KMS-11 (cell line): ENCODE measurements around the gene MSANTD2.

Experiments
- H2AFZ ChIP-seq: fragments of 200-600 bp; sonication (generic); 2 replicates; pipeline ENCODE4 v1.6.1; 2016; ENCODE audit warnings: antibody characterized with exemption, mixed run types, low read depth
- H3K27ac ChIP-seq: fragments of 200-600 bp; sonication (generic); 2 replicates; pipeline ENCODE4 v1.6.1; 2016; ENCODE audit warnings: mild to moderate bottlenecking, mixed run types
- H3K27me3 ChIP-seq: fragments of 200-600 bp; sonication (generic); 2 replicates; pipeline ENCODE4 v1.6.1; 2017; ENCODE audit warnings: mild to moderate bottlenecking, low read depth, mixed run types, moderate library complexity; ENCODE audit not compliant: insufficient read depth
- H3K36me3 ChIP-seq: fragments of 200-600 bp; sonication (generic); 2 replicates; pipeline ENCODE4 v1.6.1; 2017; ENCODE audit warnings: mild to moderate bottlenecking, mixed run types; ENCODE audit not compliant: insufficient read depth
- H3K4me1 ChIP-seq: fragments of 200-600 bp; sonication (generic); 2 replicates; pipeline ENCODE4 v1.6.1; 2016; ENCODE audit warnings: mild to moderate bottlenecking, low read depth, mixed run types; ENCODE audit not compliant: poor library complexity, severe bottlenecking
- H3K4me2 ChIP-seq: fragments of 200-600 bp; sonication (generic); 2 replicates; pipeline ENCODE4 v1.7.0; 2016; ENCODE audit warnings: mild to moderate bottlenecking, mixed run types
- H3K4me3 ChIP-seq: fragments of 200-600 bp; sonication (generic); IDR thresholded peaks from 2 replicates; pipeline ENCODE4 v1.6.1; 2017; ENCODE audit warnings: low read depth, low read length, mixed read lengths; ENCODE audit not compliant: insufficient read depth
- H3K79me2 ChIP-seq: fragments of 200-600 bp; sonication (generic); 2 replicates; pipeline ENCODE4 v1.6.1; 2016; ENCODE audit warnings: low read depth, mixed run types; ENCODE audit not compliant: insufficient read depth
- H3K9ac ChIP-seq: fragments of 200-600 bp; sonication (generic); 2 replicates; pipeline ENCODE4 v1.6.1; 2016; ENCODE audit warnings: mild to moderate bottlenecking, mixed run types
- H4K20me1 ChIP-seq: fragments of 200-600 bp; sonication (generic); 2 replicates; pipeline ENCODE4 v1.6.1; 2016; ENCODE audit warnings: mild to moderate bottlenecking, mixed run types; ENCODE audit not compliant: insufficient read depth
- TF ChIP-seq, protein P1 (sequence below): fragments of 200-600 bp; sonication (generic); conservative IDR thresholded peaks from 2 replicates; pipeline ENCODE4 v1.6.1; 2017; ENCODE audit warnings: low read depth, mild to moderate bottlenecking, antibody characterized with exemption, low read length, moderate library complexity, mixed read lengths

Gene MSANTD2

DNA sequence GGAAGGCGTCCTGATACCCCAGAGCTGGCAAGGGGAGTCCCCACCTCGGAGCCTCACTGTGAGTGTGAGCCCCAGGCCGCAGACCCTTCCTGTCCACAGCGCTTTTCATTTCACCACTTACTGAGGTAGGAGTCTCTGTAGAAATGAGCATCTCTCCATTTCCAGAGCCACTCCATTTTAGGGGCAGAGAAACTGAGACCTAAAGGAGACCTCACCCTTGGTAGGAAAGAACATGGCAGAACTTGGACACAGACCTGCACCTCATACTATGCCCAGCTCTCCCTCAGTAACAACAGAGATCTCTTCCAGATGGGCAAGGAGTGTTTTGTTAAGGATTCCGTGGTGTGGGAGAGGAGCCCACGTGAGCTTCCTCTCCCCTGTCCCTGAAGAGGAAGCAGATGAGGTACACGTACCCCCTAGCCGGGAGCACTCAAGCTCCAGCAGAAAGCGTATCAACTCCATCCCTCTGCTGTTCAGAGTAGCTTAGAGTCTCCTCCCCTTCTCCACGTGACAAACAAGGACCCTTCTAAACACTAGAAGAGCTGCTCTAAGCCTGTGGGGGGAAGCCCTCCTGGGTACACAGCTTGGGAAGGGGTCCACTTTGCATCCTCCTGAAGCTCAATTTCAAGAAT is 47.6 kb downstream of the MSANTD2 start:
- no peaks in the 10 kb centered on the region for H3K27me3 ChIP-seq
- no peak overlapping the region for H3K9ac ChIP-seq
- no peak overlapping the region for H3K4me2 ChIP-seq
- no peaks in the 10 kb centered on the region for H3K79me2 ChIP-seq
- no peaks in the 10 kb centered on the region for H3K36me3 ChIP-seq
- H4K20me1 ChIP-seq, result no peaks in the 10 kb centered on the region
- H2AFZ ChIP-seq, result no peak overlapping the region
- no peak overlapping the region for H3K4me3 ChIP-seq
- H3K4me1 ChIP-seq, result no peaks in the 10 kb centered on the region
- TF ChIP-seq, protein P1, sequence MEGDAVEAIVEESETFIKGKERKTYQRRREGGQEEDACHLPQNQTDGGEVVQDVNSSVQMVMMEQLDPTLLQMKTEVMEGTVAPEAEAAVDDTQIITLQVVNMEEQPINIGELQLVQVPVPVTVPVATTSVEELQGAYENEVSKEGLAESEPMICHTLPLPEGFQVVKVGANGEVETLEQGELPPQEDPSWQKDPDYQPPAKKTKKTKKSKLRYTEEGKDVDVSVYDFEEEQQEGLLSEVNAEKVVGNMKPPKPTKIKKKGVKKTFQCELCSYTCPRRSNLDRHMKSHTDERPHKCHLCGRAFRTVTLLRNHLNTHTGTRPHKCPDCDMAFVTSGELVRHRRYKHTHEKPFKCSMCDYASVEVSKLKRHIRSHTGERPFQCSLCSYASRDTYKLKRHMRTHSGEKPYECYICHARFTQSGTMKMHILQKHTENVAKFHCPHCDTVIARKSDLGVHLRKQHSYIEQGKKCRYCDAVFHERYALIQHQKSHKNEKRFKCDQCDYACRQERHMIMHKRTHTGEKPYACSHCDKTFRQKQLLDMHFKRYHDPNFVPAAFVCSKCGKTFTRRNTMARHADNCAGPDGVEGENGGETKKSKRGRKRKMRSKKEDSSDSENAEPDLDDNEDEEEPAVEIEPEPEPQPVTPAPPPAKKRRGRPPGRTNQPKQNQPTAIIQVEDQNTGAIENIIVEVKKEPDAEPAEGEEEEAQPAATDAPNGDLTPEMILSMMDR, result no peak
- H3K27ac ChIP-seq, result no peak overlapping the region

- H3K9ac ChIP-seq, result no peak within 1 kb of the TSS
- TF ChIP-seq, protein P1, result no peak
- H3K27ac ChIP-seq, result no peak within 1 kb of the TSS
- H2AFZ ChIP-seq, result no peak within 1 kb of the TSS
- H3K79me2 ChIP-seq, result no peaks in the 10 kb centered on the region
- H3K36me3 ChIP-seq, result no peaks in the 10 kb centered on the region
- no peaks in the 10 kb centered on the region for H3K4me1 ChIP-seq
- no peak within 1 kb of the TSS for H3K4me2 ChIP-seq
- no peaks in the 10 kb centered on the region for H3K27me3 ChIP-seq
- H4K20me1 ChIP-seq, result no peaks in the 10 kb centered on the region
- no peak within 1 kb of the TSS for H3K4me3 ChIP-seq
Observed at GRCh38 chr11:124751741-124752470, 48.3 kb downstream of the MSANTD2 start, which contains the start of gene VSIG2. Gene VSIG2, minus strand, starts transcription at chr11:124752255. Its CDS starts 118 bp downstream, at chr11:124752137.

DNA sequence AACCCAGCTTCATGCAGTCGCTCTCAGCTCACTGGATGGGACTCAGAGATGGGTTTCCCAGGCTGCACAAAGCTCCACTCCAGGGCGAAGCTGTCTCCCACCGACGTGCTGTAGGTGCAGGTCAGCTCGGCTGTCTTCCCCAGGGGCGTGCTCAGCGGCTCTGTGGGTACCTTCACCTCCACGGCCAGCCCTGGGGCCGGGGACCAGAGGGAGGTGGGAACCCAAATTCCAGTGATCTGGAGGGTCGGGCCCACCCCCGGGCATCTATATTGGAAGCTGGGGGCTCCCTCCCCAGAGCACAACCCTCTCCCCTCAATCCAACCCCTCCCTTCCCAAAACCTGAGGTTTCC is 48.8 kb downstream of the MSANTD2 start:
- no peaks in the 10 kb centered on the region for H3K4me1 ChIP-seq
- no peak overlapping the region for H3K27ac ChIP-seq
- H3K4me3 ChIP-seq, result no peak overlapping the region
- no peak overlapping the region for H2AFZ ChIP-seq
- no peaks in the 10 kb centered on the region for H4K20me1 ChIP-seq
- no peaks in the 10 kb centered on the region for H3K27me3 ChIP-seq
- no peaks in the 10 kb centered on the region for H3K36me3 ChIP-seq
- no peaks in the 10 kb centered on the region for H3K79me2 ChIP-seq
- TF ChIP-seq, protein P1, result no peak
- no peak overlapping the region for H3K4me2 ChIP-seq
- no peak overlapping the region for H3K9ac ChIP-seq

- no peaks in the 10 kb centered on the region for H3K36me3 ChIP-seq
- no peaks in the 10 kb centered on the region for H4K20me1 ChIP-seq
- no peak overlapping the region for H3K27ac ChIP-seq
- H3K9ac ChIP-seq, result no peak overlapping the region
- H2AFZ ChIP-seq, result no peak overlapping the region
- no peaks in the 10 kb centered on the region for H3K79me2 ChIP-seq
- no peak overlapping the region for H3K4me2 ChIP-seq
- H3K4me1 ChIP-seq, result no peaks in the 10 kb centered on the region
- H3K27me3 ChIP-seq, result no peaks in the 10 kb centered on the region
- no peak overlapping the region for H3K4me3 ChIP-seq
- TF ChIP-seq, protein P1, result no peak
Observed at GRCh38 chr11:124749912-124750311, 50.3 kb downstream of the MSANTD2 start.
